Activated CD4-positive, alpha-beta T cell treated with anti-CD3 and anti-CD28 coated beads, Interleukin-2, amount 50 U/mL, for 24 hours (primary cell): ENCODE data around the gene NARF.
"Not testable (repeated sequence)": the region's sequence is repeated elsewhere in the genome, so short reads cannot be mapped to it uniquely, and the experiment has no call there.

ENCODE experiments used
- DNase-seq, 2 donors: peaks; one replicate each; pipeline ENCODE4 v3.0.0-alpha.2; 2020; ENCODE audit warnings: low read depth in 1 of 2, low spot score in 1 of 2

NARF gene

GRCh38 chr17:82458179-82458884 lies at the start of gene NARF:
TSS of gene NARF (plus strand) at chr17:82458741. CDS start at chr17:82458804, 63 bp downstream.
- peak; percentile 83 to 94 for DNase-seq

- no peak for DNase-seq
Measured at GRCh38 chr17:82408938-82409318, 49.6 kb upstream of the NARF start.

- no peak for DNase-seq
Measured at GRCh38 chr17:82410014-82410716, 48.4 kb upstream of the NARF start.

- DNase-seq: no peak
Measured at GRCh38 chr17:82411396-82412053, 47.0 kb upstream of the NARF start.

GRCh38 chr17:82412081-82412480 lies 46.5 kb upstream of the NARF start:
- DNase-seq: not testable (repeated sequence)

GRCh38 chr17:82412535-82413520 lies 45.7 kb upstream of the NARF start:
- DNase-seq: no peak

GRCh38 chr17:82414548-82415281 lies 43.8 kb upstream of the NARF start:
- DNase-seq: peak; percentile 49 to 69

GRCh38 chr17:82415336-82415735 lies 43.2 kb upstream of the NARF start:
- no peak for DNase-seq

GRCh38 chr17:82415786-82416185 lies 42.8 kb upstream of the NARF start:
- DNase-seq: no peak

- no peak for DNase-seq
Measured at GRCh38 chr17:82416264-82416663, 42.3 kb upstream of the NARF start.

- DNase-seq: no peak
Measured at GRCh38 chr17:82416771-82417170, 41.8 kb upstream of the NARF start.

- peak; percentile 70 to 81 for DNase-seq
Measured at GRCh38 chr17:82418001-82418986, 40.2 kb upstream of the NARF start, which contains the start of the genes HEXD and OGFOD3. TSS of gene HEXD (plus strand) at chr17:82418347. CDS start at chr17:82419800, 1,453 bp downstream. TSS of gene OGFOD3 (minus strand) at chr17:82418586. CDS start at chr17:82418485, 101 bp downstream.

- DNase-seq: no peak
Measured at GRCh38 chr17:82419540-82419939, 39.0 kb upstream of the NARF start.

- DNase-seq: peak; percentile 31 to 37
Measured at GRCh38 chr17:82424001-82424862, 34.3 kb upstream of the NARF start.

GRCh38 chr17:82424863-82425159 lies 33.7 kb upstream of the NARF start:
- no peak for DNase-seq

- DNase-seq: no peak
Measured at GRCh38 chr17:82428546-82428945, 30.0 kb upstream of the NARF start.

- DNase-seq: no peak
Measured at GRCh38 chr17:82429824-82430223, 28.7 kb upstream of the NARF start.

- no peak for DNase-seq
Measured at GRCh38 chr17:82432017-82432416, 26.5 kb upstream of the NARF start.
